HepG2 (cell line): ENCODE measurements around the gene U2AF2. TPM values are rescaled to one million over a fixed set of nuclear protein-coding genes. Genes with fewer than 3 reads are reported as not detected.

ENCODE experiments used
- AGO2 ChIP-seq: fragments of 200-400 bp; formaldehyde crosslinking; optimal IDR thresholded peaks from 2 replicates; pipeline ENCODE3; 2017; ENCODE audit warnings: mild to moderate bottlenecking, low read depth, low read length, moderate library complexity
- EP300 ChIP-seq, 3 experiments: sonication (generic) in 1 of 3; formaldehyde crosslinking in 1 of 3; IDR thresholded peaks; 2 replicates each; pipeline versions ENCODE4 v1.5.1 to v1.6.1; 2011 to 2020; ENCODE audit warnings: low read depth in 2 of 3, low read length in 2 of 3, borderline replicate concordance in 1 of 3, improper control_type of control experiment in 1 of 3, mild to moderate bottlenecking in 1 of 3, missing genetic modification reagents in 1 of 3, moderate library complexity in 1 of 3
- FOXA3 ChIP-seq: IDR thresholded peaks from 2 replicates; pipeline ENCODE4 v1.6.1; 2016; ENCODE audit warnings: missing genetic modification reagents, missing compliant biosample characterization
- JARID2 ChIP-seq: sonication (generic); formaldehyde crosslinking; IDR thresholded peaks from 2 replicates; pipeline ENCODE4 v1.8.1; 2023; ENCODE audit warnings: missing genetic modification reagents, inconsistent platforms; ENCODE audit not compliant: insufficient replicate concordance
- MTA1 ChIP-seq: sonication (generic); formaldehyde crosslinking; IDR thresholded peaks from 2 replicates; pipeline ENCODE4 v1.4.0; 2020; ENCODE audit warnings: missing genetic modification reagents, mild to moderate bottlenecking, borderline replicate concordance
- NONO ChIP-seq, 2 experiments: fragments of 450-650 bp in 1 of 2; sonication (generic) in 1 of 2; formaldehyde crosslinking in 1 of 2; IDR thresholded peaks in 1 of 2; conservative IDR thresholded peaks in 1 of 2; 2 replicates each; pipeline versions ENCODE4 v1.6.1 to v1.8.0; 2017 to 2022; ENCODE audit warnings: mild to moderate bottlenecking in 1 of 2, missing genetic modification reagents in 1 of 2, moderate library complexity in 1 of 2
- NRL ChIP-seq: sonication (generic); formaldehyde crosslinking; IDR thresholded peaks from 2 replicates; pipeline ENCODE4 v1.5.0; 2020; ENCODE audit warnings: missing genetic modification reagents, mild to moderate bottlenecking, moderate library complexity, borderline replicate concordance
- POLR2G ChIP-seq: fragments of 200-400 bp; formaldehyde crosslinking; IDR thresholded peaks from 2 replicates; pipeline ENCODE4 v1.6.1; 2018; ENCODE audit warnings: mild to moderate bottlenecking, low read depth, low read length, moderate library complexity
- SKI ChIP-seq: fragments of 450-650 bp; IDR thresholded peaks from one replicate; pipeline ENCODE4 v1.6.1; 2018; ENCODE audit warnings: mild to moderate bottlenecking; ENCODE audit not compliant: partially characterized antibody
- SP2 ChIP-seq: sonication (generic); formaldehyde crosslinking; IDR thresholded peaks from 2 replicates; pipeline ENCODE4 v1.5.1; 2020; ENCODE audit warnings: mild to moderate bottlenecking, missing genetic modification reagents
- ZNF598 ChIP-seq: sonication (generic); formaldehyde crosslinking; IDR thresholded peaks from 2 replicates; pipeline ENCODE4 v1.5.1; 2020; ENCODE audit warnings: mild to moderate bottlenecking, missing genetic modification reagents, borderline replicate concordance
- ZNF768 ChIP-seq: sonication (generic); formaldehyde crosslinking; IDR thresholded peaks from 2 replicates; pipeline ENCODE4 v1.4.0; 2020; ENCODE audit warnings: missing genetic modification reagents
- polyA plus RNA-seq, 8 experiments: library from polyadenylated mRNA; depleted of rRNA in 3 of 8; stranded (reverse) in 7 of 8; unstranded in 1 of 8; fragments of >200 nt; fragmentation: Illumina TruSeq in 4 of 8; extraction: Trizol in 4 of 8; gene quantifications; 2 replicates each; pipeline versions ENCODE4 v1.2.1 to v1.2.3, GENCODE V29; 2011 to 2016; ENCODE audit warnings: low read depth in 4 of 8, missing spikeins in 1 of 8, mixed read lengths in 1 of 8; ENCODE audit not compliant: insufficient read depth in 1 of 8
- total RNA-seq, 5 experiments: library from RNA; depleted of rRNA; stranded (reverse); fragments of >200 nt; fragmentation: Illumina TruSeq; extraction: Trizol; gene quantifications; 2 replicates each; pipeline ENCODE4 v1.2.3, GENCODE V29; 2016; ENCODE audit warnings: low read depth in 1 of 5
- TF ChIP-seq, protein P1 (sequence below): sonication (generic); formaldehyde crosslinking; IDR thresholded peaks from 2 replicates; pipeline ENCODE4 v1.4.0; 2020; ENCODE audit warnings: missing genetic modification reagents, borderline replicate concordance
- TF ChIP-seq, protein P2 (sequence below): IDR thresholded peaks from 2 replicates; pipeline ENCODE4 v1.6.1; 2016; ENCODE audit warnings: low read depth, control low read depth
- TF ChIP-seq, protein P3 (sequence below): sonication (generic); formaldehyde crosslinking; IDR thresholded peaks from 2 replicates; pipeline ENCODE4 v1.5.0; 2020; ENCODE audit warnings: missing genetic modification reagents
- TF ChIP-seq, protein P4 (sequence below): fragments of 450-650 bp; IDR thresholded peaks from 2 replicates; pipeline ENCODE4 v1.6.1; 2016
- TF ChIP-seq, protein P5 (sequence below): sonication (generic); formaldehyde crosslinking; IDR thresholded peaks from 2 replicates; pipeline ENCODE4 v1.5.0; 2020; ENCODE audit warnings: mild to moderate bottlenecking, missing genetic modification reagents

The U2AF2 gene
- total and polyA plus RNA-seq, 2 of the 13 experiments (the other 11 are each of a cell fraction or from before 2014, with no cell fraction given), result 84.3 to 124 TPM

DNA sequence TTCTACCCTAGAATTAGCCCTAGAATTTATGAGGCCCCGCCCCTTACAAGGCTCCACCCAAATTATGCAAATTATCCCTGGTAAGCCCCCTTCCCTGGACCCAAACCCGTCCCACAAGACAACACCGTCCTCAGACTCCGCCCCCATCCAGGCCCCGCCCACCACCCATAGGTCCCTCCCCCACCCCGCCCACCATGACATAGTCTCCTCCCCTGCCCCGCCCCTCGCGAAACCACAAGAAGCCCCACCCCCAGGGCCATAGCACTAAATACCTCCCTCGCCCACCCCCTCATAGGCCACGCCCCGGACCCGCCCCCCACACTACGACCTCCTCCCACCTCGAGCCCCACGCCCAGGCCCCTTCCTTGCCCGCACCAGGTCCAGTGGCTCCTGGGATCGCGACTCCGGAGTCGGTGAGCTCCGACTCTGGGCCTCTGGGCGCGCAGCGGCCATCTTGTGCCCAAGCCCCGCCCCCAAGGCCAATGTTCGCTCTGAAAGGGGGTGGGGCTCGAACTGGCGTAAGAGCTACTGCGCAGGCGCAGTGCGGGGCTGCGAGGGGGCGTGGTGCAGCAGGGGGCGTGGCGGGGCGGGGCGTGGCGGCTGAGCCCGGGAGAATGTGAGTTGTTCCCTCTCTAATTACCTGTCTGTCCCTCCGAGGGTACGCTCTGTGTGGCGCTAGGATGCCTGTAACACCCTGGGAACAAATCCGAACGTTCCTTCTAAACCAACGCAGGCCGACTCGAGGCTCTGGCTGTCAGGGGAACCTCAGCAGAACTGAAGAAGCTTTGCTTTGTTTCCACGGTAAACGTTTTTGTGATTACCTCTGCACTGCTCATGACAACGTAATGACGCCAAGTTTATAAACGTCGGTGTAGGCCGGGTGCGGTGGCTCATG lies 30.5 kb upstream of the U2AF2 start, which contains the start of gene ZNF784 (continued):
- TF ChIP-seq, protein P1, sequence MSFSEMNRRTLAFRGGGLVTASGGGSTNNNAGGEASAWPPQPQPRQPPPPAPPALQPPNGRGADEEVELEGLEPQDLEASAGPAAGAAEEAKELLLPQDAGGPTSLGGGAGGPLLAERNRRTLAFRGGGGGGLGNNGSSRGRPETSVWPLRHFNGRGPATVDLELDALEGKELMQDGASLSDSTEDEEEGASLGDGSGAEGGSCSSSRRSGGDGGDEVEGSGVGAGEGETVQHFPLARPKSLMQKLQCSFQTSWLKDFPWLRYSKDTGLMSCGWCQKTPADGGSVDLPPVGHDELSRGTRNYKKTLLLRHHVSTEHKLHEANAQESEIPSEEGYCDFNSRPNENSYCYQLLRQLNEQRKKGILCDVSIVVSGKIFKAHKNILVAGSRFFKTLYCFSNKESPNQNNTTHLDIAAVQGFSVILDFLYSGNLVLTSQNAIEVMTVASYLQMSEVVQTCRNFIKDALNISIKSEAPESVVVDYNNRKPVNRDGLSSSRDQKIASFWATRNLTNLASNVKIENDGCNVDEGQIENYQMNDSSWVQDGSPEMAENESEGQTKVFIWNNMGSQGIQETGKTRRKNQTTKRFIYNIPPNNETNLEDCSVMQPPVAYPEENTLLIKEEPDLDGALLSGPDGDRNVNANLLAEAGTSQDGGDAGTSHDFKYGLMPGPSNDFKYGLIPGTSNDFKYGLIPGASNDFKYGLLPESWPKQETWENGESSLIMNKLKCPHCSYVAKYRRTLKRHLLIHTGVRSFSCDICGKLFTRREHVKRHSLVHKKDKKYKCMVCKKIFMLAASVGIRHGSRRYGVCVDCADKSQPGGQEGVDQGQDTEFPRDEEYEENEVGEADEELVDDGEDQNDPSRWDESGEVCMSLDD, result no peak
- TF ChIP-seq, protein P2, sequence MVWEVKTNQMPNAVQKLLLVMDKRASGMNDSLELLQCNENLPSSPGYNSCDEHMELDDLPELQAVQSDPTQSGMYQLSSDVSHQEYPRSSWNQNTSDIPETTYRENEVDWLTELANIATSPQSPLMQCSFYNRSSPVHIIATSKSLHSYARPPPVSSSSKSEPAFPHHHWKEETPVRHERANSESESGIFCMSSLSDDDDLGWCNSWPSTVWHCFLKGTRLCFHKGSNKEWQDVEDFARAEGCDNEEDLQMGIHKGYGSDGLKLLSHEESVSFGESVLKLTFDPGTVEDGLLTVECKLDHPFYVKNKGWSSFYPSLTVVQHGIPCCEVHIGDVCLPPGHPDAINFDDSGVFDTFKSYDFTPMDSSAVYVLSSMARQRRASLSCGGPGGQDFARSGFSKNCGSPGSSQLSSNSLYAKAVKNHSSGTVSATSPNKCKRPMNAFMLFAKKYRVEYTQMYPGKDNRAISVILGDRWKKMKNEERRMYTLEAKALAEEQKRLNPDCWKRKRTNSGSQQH, result no peak
- TF ChIP-seq NONO (IDR thresholded peaks at IDR 0.05), result no peak
- 0 out of 2 replicates have a peak, but pooled peaks have one; percentile 53 for TF ChIP-seq NONO (CRISPR knock-in tag; conservative IDR thresholded peaks at IDR 0.05)
- no peak for TF ChIP-seq JARID2 (CRISPR knock-in tag)
- 0 out of 2 replicates have a peak, but pooled peaks have one; percentile 37 for TF ChIP-seq MTA1
- TF ChIP-seq EP300 (IDR thresholded peaks at IDR 0.05; ENCODE audit: low read depth in 2 of 2, low read length in 2 of 2), result no peak
- no peak for TF ChIP-seq EP300 (CRISPR knock-in tag; IDR thresholded peaks at IDR 0.05; ENCODE audit: borderline replicate concordance)
- TF ChIP-seq ZNF598 (CRISPR knock-in tag), result peak; percentile 52; the same call in 1 of the 2 replicates
- no peak for TF ChIP-seq SKI
- peak; percentile 88 for TF ChIP-seq POLR2G
- peak; percentile 66; the same call in 1 of the 2 replicates for TF ChIP-seq NRL (CRISPR knock-in tag)
- peak; percentile 57 for TF ChIP-seq AGO2
- TF ChIP-seq, protein P3, sequence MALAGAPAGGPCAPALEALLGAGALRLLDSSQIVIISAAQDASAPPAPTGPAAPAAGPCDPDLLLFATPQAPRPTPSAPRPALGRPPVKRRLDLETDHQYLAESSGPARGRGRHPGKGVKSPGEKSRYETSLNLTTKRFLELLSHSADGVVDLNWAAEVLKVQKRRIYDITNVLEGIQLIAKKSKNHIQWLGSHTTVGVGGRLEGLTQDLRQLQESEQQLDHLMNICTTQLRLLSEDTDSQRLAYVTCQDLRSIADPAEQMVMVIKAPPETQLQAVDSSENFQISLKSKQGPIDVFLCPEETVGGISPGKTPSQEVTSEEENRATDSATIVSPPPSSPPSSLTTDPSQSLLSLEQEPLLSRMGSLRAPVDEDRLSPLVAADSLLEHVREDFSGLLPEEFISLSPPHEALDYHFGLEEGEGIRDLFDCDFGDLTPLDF (CRISPR knock-in tag), result peak; percentile 39; the same call in 1 of the 2 replicates
- TF ChIP-seq, protein P4, sequence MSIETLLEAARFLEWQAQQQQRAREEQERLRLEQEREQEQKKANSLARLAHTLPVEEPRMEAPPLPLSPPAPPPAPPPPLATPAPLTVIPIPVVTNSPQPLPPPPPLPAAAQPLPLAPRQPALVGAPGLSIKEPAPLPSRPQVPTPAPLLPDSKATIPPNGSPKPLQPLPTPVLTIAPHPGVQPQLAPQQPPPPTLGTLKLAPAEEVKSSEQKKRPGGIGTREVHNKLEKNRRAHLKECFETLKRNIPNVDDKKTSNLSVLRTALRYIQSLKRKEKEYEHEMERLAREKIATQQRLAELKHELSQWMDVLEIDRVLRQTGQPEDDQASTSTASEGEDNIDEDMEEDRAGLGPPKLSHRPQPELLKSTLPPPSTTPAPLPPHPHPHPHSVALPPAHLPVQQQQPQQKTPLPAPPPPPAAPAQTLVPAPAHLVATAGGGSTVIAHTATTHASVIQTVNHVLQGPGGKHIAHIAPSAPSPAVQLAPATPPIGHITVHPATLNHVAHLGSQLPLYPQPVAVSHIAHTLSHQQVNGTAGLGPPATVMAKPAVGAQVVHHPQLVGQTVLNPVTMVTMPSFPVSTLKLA, result 0 out of 2 replicates have a peak, but pooled peaks have one; percentile 14
- TF ChIP-seq, protein P5, sequence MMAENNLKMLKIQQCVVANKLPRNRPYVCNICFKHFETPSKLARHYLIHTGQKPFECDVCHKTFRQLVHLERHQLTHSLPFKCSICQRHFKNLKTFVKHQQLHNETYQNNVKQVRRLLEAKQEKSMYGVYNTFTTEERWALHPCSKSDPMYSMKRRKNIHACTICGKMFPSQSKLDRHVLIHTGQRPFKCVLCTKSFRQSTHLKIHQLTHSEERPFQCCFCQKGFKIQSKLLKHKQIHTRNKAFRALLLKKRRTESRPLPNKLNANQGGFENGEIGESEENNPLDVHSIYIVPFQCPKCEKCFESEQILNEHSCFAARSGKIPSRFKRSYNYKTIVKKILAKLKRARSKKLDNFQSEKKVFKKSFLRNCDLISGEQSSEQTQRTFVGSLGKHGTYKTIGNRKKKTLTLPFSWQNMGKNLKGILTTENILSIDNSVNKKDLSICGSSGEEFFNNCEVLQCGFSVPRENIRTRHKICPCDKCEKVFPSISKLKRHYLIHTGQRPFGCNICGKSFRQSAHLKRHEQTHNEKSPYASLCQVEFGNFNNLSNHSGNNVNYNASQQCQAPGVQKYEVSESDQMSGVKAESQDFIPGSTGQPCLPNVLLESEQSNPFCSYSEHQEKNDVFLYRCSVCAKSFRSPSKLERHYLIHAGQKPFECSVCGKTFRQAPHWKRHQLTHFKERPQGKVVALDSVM (CRISPR knock-in tag), result peak; percentile 89; the same call in 1 of the 2 replicates
- TF ChIP-seq ZNF768 (CRISPR knock-in tag), result peak; percentile 20; the same call in 1 of the 2 replicates
- no peak for TF ChIP-seq SP2 (CRISPR knock-in tag)
- no peak for TF ChIP-seq FOXA3
